Gastroesophageal sphincter (tissue), 3 donors: ENCODE measurements around the gene RRN3.
"Not testable (repeated sequence)": the region's sequence is repeated elsewhere in the genome, so short reads cannot be mapped to it uniquely, and the experiment has no call there.

Experiments used
- EP300 ChIP-seq: sonication (generic); formaldehyde crosslinking; IDR thresholded peaks from one replicate; pipeline ENCODE4 v1.6.1; 2017; ENCODE audit warnings: antibody characterized with exemption, mild to moderate bottlenecking
- POLR2A ChIP-seq, 2 donors: fragments of 450-650 bp; IDR thresholded peaks; one replicate each; pipeline ENCODE4 v1.6.1; 2017; ENCODE audit warnings: antibody characterized with exemption in 2 of 2, mild to moderate bottlenecking in 2 of 2, moderate library complexity in 1 of 2
- TF ChIP-seq, protein P1 (sequence below), 4 experiments: fragments of 200-600 bp in 2 of 4; fragments of 450-650 bp in 2 of 4; sonication (generic) in 1 of 4; IDR thresholded peaks; one replicate each; pipeline ENCODE4 v1.5.1; 2017 to 2019; ENCODE audit warnings: antibody characterized with exemption in 4 of 4, mild to moderate bottlenecking in 2 of 4, moderate library complexity in 2 of 4

DNA sequence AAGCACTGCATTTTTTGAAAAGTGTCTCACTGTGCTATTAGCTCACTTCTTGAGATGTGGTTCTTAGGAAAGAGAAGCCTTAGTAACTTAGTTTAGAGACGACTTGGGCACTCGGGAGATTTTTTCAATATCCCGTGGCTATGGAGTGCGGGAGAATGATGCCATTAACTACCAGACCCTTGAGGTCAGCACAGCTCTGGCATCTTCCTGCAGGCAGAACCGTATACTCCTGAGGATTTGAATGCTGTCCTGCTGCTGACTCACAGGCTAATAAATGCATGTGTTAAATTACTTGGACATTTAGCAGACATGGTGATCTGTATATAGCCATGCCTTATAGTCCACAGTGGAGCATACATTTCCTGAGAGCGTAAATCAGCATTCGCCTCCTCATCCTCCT lies 72.6 kb downstream of the RRN3 start:
- TF ChIP-seq, protein P1, sequence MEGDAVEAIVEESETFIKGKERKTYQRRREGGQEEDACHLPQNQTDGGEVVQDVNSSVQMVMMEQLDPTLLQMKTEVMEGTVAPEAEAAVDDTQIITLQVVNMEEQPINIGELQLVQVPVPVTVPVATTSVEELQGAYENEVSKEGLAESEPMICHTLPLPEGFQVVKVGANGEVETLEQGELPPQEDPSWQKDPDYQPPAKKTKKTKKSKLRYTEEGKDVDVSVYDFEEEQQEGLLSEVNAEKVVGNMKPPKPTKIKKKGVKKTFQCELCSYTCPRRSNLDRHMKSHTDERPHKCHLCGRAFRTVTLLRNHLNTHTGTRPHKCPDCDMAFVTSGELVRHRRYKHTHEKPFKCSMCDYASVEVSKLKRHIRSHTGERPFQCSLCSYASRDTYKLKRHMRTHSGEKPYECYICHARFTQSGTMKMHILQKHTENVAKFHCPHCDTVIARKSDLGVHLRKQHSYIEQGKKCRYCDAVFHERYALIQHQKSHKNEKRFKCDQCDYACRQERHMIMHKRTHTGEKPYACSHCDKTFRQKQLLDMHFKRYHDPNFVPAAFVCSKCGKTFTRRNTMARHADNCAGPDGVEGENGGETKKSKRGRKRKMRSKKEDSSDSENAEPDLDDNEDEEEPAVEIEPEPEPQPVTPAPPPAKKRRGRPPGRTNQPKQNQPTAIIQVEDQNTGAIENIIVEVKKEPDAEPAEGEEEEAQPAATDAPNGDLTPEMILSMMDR (IDR thresholded peaks at IDR 0.05): not testable (repeated sequence)
- not testable (repeated sequence) for TF ChIP-seq POLR2A (IDR thresholded peaks at IDR 0.05); EP300
